ENCODE results near the gene DSC1.

Gene DSC1

DNA sequence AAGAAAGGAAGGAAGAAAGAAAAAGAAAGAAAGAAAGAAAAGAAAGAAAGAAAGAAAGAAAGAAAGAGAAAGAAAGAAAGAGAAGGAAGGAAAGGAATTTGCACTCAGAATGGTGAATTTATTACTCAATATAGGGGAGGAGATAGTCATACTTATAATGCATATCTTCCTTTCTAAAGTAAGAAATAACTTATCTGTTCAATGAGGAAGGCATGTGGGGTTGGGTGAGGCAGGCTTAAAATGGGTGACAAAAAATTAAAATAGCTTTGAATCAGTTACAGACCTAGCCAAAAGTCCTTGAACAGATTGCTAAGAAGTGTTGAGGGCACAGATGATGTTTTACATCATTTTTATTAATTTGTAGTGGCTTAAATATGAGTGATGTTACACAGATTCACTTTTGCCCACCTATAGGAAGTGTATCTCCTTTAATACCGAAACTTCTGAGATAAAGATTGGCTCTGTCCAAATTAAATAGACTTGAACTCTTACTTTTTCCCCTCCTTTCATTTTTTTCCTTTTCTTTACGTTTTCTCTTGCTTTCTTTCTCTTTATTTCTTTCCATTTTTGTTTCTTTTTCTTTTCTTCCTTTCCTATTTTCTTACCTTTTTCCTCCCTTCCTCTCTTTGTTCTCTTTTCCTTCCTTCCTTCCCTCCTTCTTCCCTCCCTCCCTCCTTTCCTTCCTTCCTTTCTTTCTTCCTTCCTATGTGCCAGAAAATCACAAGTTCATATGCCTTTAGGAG is 45.6 kb downstream of the DSC1 start:
- no peak overlapping the region for H3K27ac ChIP-seq
- H3K4me1 ChIP-seq (ENCODE audit: control insufficient read depth in 1 of 2, insufficient read depth in 1 of 2, low read depth in 1 of 2, low read length in 1 of 2), result no peaks in the 10 kb centered on the region
- H3K4me3 ChIP-seq (ENCODE audit: low read depth in 1 of 2, low read length in 1 of 2), result no peak overlapping the region
- TF ChIP-seq, protein P1, sequence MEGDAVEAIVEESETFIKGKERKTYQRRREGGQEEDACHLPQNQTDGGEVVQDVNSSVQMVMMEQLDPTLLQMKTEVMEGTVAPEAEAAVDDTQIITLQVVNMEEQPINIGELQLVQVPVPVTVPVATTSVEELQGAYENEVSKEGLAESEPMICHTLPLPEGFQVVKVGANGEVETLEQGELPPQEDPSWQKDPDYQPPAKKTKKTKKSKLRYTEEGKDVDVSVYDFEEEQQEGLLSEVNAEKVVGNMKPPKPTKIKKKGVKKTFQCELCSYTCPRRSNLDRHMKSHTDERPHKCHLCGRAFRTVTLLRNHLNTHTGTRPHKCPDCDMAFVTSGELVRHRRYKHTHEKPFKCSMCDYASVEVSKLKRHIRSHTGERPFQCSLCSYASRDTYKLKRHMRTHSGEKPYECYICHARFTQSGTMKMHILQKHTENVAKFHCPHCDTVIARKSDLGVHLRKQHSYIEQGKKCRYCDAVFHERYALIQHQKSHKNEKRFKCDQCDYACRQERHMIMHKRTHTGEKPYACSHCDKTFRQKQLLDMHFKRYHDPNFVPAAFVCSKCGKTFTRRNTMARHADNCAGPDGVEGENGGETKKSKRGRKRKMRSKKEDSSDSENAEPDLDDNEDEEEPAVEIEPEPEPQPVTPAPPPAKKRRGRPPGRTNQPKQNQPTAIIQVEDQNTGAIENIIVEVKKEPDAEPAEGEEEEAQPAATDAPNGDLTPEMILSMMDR (IDR thresholded peaks at IDR 0.05), result no peak
- no peaks in the 10 kb centered on the region for H3K9me3 ChIP-seq
- H3K36me3 ChIP-seq, result no peaks in the 10 kb centered on the region
- no peaks in the 10 kb centered on the region for H3K27me3 ChIP-seq

DNA sequence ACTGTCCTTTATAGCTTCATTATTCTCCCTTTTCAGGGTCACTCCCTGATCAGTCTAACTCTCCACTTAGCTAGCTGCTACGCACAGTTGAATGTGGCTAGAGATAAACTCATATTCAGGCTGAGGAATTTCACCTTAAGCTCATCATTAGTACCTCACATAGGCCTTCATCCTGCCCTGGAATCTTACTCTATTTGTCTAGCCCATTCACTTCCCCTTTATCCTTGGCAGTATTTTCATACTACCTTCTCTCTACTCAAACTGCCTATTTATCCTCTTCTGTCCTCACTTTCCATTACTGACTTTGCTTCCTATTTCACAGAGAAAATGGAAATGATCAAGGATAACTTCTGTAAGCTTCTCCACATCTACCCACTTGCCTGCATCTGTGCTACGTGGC is 49.9 kb downstream of the DSC1 start:
- Histone ChIP-seq H3K4me1 (ENCODE audit: control insufficient read depth in 1 of 2, insufficient read depth in 1 of 2, low read depth in 1 of 2, low read length in 1 of 2) (no peaks in the 10 kb centered on the region), H3K9me3 (no peaks in the 10 kb centered on the region), H3K36me3 (no peaks in the 10 kb centered on the region), H3K4me3 (ENCODE audit: low read depth in 1 of 2, low read length in 1 of 2) (no peak overlapping the region), H3K27ac (no peak overlapping the region), H3K27me3 (peaks cover 16% of the 10 kb centered on the region)
- TF ChIP-seq, protein P1 (IDR thresholded peaks at IDR 0.05), result no peak

DNA sequence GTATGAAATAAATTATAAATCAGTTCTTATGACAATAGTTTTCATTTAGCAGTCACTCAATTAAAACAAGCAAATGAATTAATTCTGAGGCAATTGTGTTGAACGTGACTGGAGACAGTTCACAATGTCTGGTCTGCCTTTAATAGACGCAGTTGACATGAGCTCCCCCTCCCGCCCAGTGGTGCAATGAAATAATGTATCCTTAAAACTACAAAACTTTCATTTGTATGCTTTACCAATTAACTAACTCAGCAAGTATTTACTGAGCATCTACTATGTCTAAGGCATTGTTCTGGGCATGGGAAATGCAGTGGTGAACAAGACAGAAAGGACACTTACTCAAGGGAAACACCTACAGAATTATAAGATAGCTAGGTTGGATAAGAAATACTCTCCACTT is 56.9 kb downstream of the DSC1 start:
- Histone ChIP-seq H3K27ac (no peak overlapping the region), H3K27me3 (peaks cover 74% of the 10 kb centered on the region), H3K4me3 (ENCODE audit: low read depth in 1 of 2, low read length in 1 of 2) (no peak overlapping the region), H3K9me3 (no peaks in the 10 kb centered on the region), H3K4me1 (ENCODE audit: control insufficient read depth in 1 of 2, insufficient read depth in 1 of 2, low read depth in 1 of 2, low read length in 1 of 2) (peaks cover 10 to 12% of the 10 kb centered on the region in 2 experiments), H3K36me3 (no peaks in the 10 kb centered on the region)
- TF ChIP-seq, protein P1 (IDR thresholded peaks at IDR 0.05), result no peak

DNA sequence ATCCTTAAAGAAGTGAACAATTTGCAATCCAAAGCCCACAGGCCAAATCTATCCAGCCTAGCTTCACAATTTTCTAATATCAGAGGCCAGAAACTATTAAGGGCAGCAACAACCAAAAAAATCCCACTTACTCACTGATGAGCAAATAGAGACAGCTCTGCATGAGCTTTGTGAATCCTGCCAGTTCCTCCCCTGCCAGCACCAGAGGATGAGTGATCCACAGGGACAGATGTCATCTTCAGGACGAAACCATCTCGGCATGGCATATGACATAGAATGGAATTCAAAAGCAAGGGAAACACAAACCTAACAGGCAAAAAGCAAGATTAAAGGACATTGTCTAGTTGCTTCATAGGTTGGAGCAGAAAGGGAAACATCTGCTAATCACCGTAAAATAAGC is 58.2 kb downstream of the DSC1 start:
- no peaks in the 10 kb centered on the region for H3K9me3 ChIP-seq

DNA sequence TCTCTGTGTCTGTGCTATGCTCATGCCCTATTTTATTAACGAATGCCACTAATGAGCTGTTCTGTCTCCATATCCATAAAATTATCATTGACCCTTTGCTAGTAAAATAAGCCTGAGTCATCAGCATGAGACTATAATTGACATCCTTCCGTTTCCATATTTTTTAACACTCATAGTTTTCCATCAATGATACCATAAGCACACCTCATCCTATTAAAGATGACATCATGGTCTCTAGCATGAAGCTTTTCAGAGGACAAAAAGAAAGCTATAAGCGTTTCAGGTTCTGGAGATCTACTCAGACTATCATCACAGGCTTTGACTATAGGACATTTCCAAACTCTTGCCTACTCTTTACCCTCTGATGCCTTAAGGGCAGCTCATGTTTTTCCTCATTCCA is 59.2 kb downstream of the DSC1 start:
- H3K4me3 ChIP-seq (ENCODE audit: low read depth in 1 of 2, low read length in 1 of 2), result no peak overlapping the region
- no peak overlapping the region for H3K27ac ChIP-seq
- TF ChIP-seq, protein P1 (IDR thresholded peaks at IDR 0.05), result no peak
- H3K4me1 ChIP-seq (ENCODE audit: control insufficient read depth in 1 of 2, insufficient read depth in 1 of 2, low read depth in 1 of 2, low read length in 1 of 2), result peaks cover 21 to 34% of the 10 kb centered on the region in 2 experiments
- no peaks in the 10 kb centered on the region for H3K9me3 ChIP-seq
- no peaks in the 10 kb centered on the region for H3K36me3 ChIP-seq
- H3K27me3 ChIP-seq, result peaks cover 76% of the 10 kb centered on the region

More for the DNA sequence above, 58.2 kb downstream of the DSC1 start:
- peaks cover 21 to 25% of the 10 kb centered on the region in 2 experiments for H3K4me1 ChIP-seq (ENCODE audit: control insufficient read depth in 1 of 2, insufficient read depth in 1 of 2, low read depth in 1 of 2, low read length in 1 of 2)
- H3K4me3 ChIP-seq (ENCODE audit: low read depth in 1 of 2, low read length in 1 of 2), result no peak overlapping the region
- TF ChIP-seq, protein P1 (IDR thresholded peaks at IDR 0.05), result no peak
- peaks cover 81% of the 10 kb centered on the region for H3K27me3 ChIP-seq
- H3K27ac ChIP-seq, result no peak overlapping the region
- no peaks in the 10 kb centered on the region for H3K36me3 ChIP-seq

Measured in neutrophil (primary cell).